Fibroblast of lung (primary cell): ENCODE data around the gene CRMP1. TPM values are rescaled to one million over a fixed set of nuclear protein-coding genes. Genes with fewer than 3 reads are reported as not detected.

Experiments
- DNase-seq, 2 donors: peaks; one replicate each; pipeline versions ENCODE4 v3.0.0 to v3.0.0-alpha.2; 2010; ENCODE audit warnings: low read depth in 2 of 2
- H2AFZ ChIP-seq: 2 replicates; pipeline ENCODE4 v1.5.1; 2012; ENCODE audit warnings: low read length, control low read depth, inconsistent platforms
- H3K27ac ChIP-seq: 2 replicates; pipeline ENCODE4 v1.5.1; 2011; ENCODE audit warnings: low read length, control low read depth; ENCODE audit not compliant: insufficient read depth
- H3K27me3 ChIP-seq: 2 replicates; pipeline ENCODE4 v1.5.1; 2011; ENCODE audit warnings: mild to moderate bottlenecking, low read length; ENCODE audit not compliant: control insufficient read depth, insufficient read depth
- H3K36me3 ChIP-seq: 2 replicates; pipeline ENCODE4 v1.5.1; 2011; ENCODE audit warnings: low read length; ENCODE audit not compliant: control insufficient read depth, insufficient read depth
- H3K4me1 ChIP-seq: 2 replicates; pipeline ENCODE4 v1.5.1; 2011; ENCODE audit warnings: low read length; ENCODE audit not compliant: control insufficient read depth, insufficient read depth; ENCODE audit errors: extremely low read depth
- H3K4me2 ChIP-seq: 2 replicates; pipeline ENCODE4 v1.5.1; 2011; ENCODE audit warnings: low read length, control low read depth; ENCODE audit not compliant: insufficient read depth; ENCODE audit errors: extremely low read depth
- H3K4me3 ChIP-seq, 4 experiments: fragments of 200-600 bp in 1 of 4; sonication (generic) in 1 of 4; replicated peaks in 1 of 4; 2 replicates each; pipeline ENCODE4 v1.5.1; 2011 to 2016; ENCODE audit warnings: low read length in 4 of 4, low read depth in 3 of 4, mild to moderate bottlenecking in 3 of 4, control low read depth in 2 of 4, inconsistent platforms in 1 of 4, mixed read lengths in 1 of 4; ENCODE audit not compliant: insufficient read depth in 1 of 4; ENCODE audit errors: control extremely low read depth in 1 of 4
- H3K79me2 ChIP-seq: 2 replicates; pipeline ENCODE4 v1.5.1; 2012; ENCODE audit warnings: mild to moderate bottlenecking, low read length, inconsistent platforms; ENCODE audit not compliant: control insufficient read depth, insufficient read depth
- H3K9ac ChIP-seq: 2 replicates; pipeline ENCODE4 v1.5.1; 2011; ENCODE audit warnings: mild to moderate bottlenecking, low read length, control low read depth; ENCODE audit not compliant: insufficient read depth
- H3K9me3 ChIP-seq: 2 replicates; pipeline ENCODE4 v1.5.1; 2012; ENCODE audit warnings: low read depth, low read length; ENCODE audit not compliant: control insufficient read depth, insufficient read depth
- H4K20me1 ChIP-seq: 2 replicates; pipeline ENCODE4 v1.5.1; 2011; ENCODE audit warnings: low read length; ENCODE audit not compliant: control insufficient read depth, insufficient read depth; ENCODE audit errors: extremely low read depth
- CTCF ChIP-seq, 2 donors: IDR thresholded peaks in 1 of 2; conservative IDR thresholded peaks in 1 of 2; 1 replicate in 1 of 2; 2 replicates in 1 of 2; pipeline ENCODE4 v1.5.1; 2011 to 2012; ENCODE audit warnings: low read length in 2 of 2, control low read depth in 1 of 2, inconsistent platforms in 1 of 2, low read depth in 1 of 2, mild to moderate bottlenecking in 1 of 2
- EZH2 ChIP-seq: IDR thresholded peaks from 2 replicates; pipeline ENCODE4 v1.5.1; 2012; ENCODE audit warnings: low read length, control low read depth, mild to moderate bottlenecking; ENCODE audit errors: missing control alignments
- polyA plus RNA-seq, 2 donors: library from polyadenylated mRNA; depleted of rRNA in 1 of 2; stranded (reverse) in 1 of 2; unstranded in 1 of 2; fragments of >200 nt; gene quantifications; 2 replicates each; pipeline ENCODE4 v1.2.1, GENCODE V29; 2011 to 2012; ENCODE audit warnings: missing spikeins in 1 of 2
- total RNA-seq: library from RNA; depleted of rRNA; stranded (reverse); fragments of >200 nt; gene quantifications from 2 replicates; pipeline ENCODE4 v1.2.1, GENCODE V29; 2014

CRMP1 gene
- total and polyA plus RNA-seq, 2 donors (not counting 1 experiment from before 2014, with no cell fraction given): 0.33 to 2.7 TPM

- DNase-seq: no peak
- Histone ChIP-seq H3K36me3 (no peaks in the 10 kb centered on the region), H3K27me3 (no peaks in the 10 kb centered on the region), H3K79me2 (no peaks in the 10 kb centered on the region), H3K9ac (no peak overlapping the region), H3K4me2 (no peak overlapping the region), H3K9me3 (no peaks in the 10 kb centered on the region), H3K27ac (no peak overlapping the region), H3K4me3 (no peak overlapping the region), H3K4me1 (no peaks in the 10 kb centered on the region), H4K20me1 (no peaks in the 10 kb centered on the region), H2AFZ (no peak overlapping the region)
- no peak for TF ChIP-seq EZH2
- TF ChIP-seq CTCF (conservative IDR thresholded peaks at IDR 0.05 in 1 of 2, IDR thresholded peaks at IDR 0.05 in 1 of 2; ENCODE audit: low read depth in 1 of 2, low read length in 2 of 2): no peak
Measured at GRCh38 chr4:5877392-5877791, 15.5 kb downstream of the CRMP1 start.

GRCh38 chr4:5874811-5875449 is 18.0 kb downstream of the CRMP1 start:
- H2AFZ ChIP-seq: no peak overlapping the region
- H3K9ac ChIP-seq: no peak overlapping the region
- H4K20me1 ChIP-seq: no peaks in the 10 kb centered on the region
- H3K4me2 ChIP-seq: no peak overlapping the region
- no peaks in the 10 kb centered on the region for H3K9me3 ChIP-seq
- H3K4me1 ChIP-seq: no peaks in the 10 kb centered on the region
- H3K36me3 ChIP-seq: no peaks in the 10 kb centered on the region
- no peaks in the 10 kb centered on the region for H3K79me2 ChIP-seq
- H3K27me3 ChIP-seq: no peaks in the 10 kb centered on the region
- DNase-seq: peak; percentile 22 to 70
- no peak for TF ChIP-seq EZH2
- TF ChIP-seq CTCF (conservative IDR thresholded peaks at IDR 0.05 in 1 of 2, IDR thresholded peaks at IDR 0.05 in 1 of 2; ENCODE audit: low read depth in 1 of 2, low read length in 2 of 2): no peak
- no peak overlapping the region for H3K4me3 ChIP-seq
- H3K27ac ChIP-seq: no peak overlapping the region

- no peaks in the 10 kb centered on the region for H3K27me3 ChIP-seq
- DNase-seq: no peak
- TF ChIP-seq EZH2 (no peak), CTCF (conservative IDR thresholded peaks at IDR 0.05 in 1 of 2, IDR thresholded peaks at IDR 0.05 in 1 of 2; ENCODE audit: low read depth in 1 of 2, low read length in 2 of 2) (no peak)
- H4K20me1 ChIP-seq: no peaks in the 10 kb centered on the region
- no peak overlapping the region for H3K9ac ChIP-seq
- no peaks in the 10 kb centered on the region for H3K36me3 ChIP-seq
- no peaks in the 10 kb centered on the region for H3K79me2 ChIP-seq
- no peak overlapping the region for H3K4me3 ChIP-seq
- no peak overlapping the region for H3K27ac ChIP-seq
- H3K4me2 ChIP-seq: no peak overlapping the region
- H2AFZ ChIP-seq: no peak overlapping the region
- no peaks in the 10 kb centered on the region for H3K4me1 ChIP-seq
- H3K9me3 ChIP-seq: no peaks in the 10 kb centered on the region
Measured at GRCh38 chr4:5870701-5871100, 22.2 kb downstream of the CRMP1 start.
